ENCODE measurements around the gene CXCL11.
"Not testable (repeated sequence)": the region's sequence is repeated elsewhere in the genome, so short reads cannot be mapped to it uniquely, and the experiment has no call there.

The CXCL11 gene

GRCh38 chr4:76000279-76000678 lies 35.6 kb downstream of the CXCL11 start:
- FAIRE-seq, result no peak

GRCh38 chr4:75998525-75999147 lies 37.2 kb downstream of the CXCL11 start:
- FAIRE-seq, result not testable (repeated sequence)

GRCh38 chr4:75997946-75998345 lies 37.9 kb downstream of the CXCL11 start:
- no peak for FAIRE-seq

GRCh38 chr4:75997081-75997480 lies 38.8 kb downstream of the CXCL11 start:
- no peak for FAIRE-seq

- FAIRE-seq, result peak; percentile 89
Measured at GRCh38 chr4:75995727-75996126, 40.1 kb downstream of the CXCL11 start.

- no peak for FAIRE-seq
Measured at GRCh38 chr4:75992462-75992861, 43.4 kb downstream of the CXCL11 start.

GRCh38 chr4:75989846-75990528 lies 45.9 kb downstream of the CXCL11 start:
- FAIRE-seq, result no peak

GRCh38 chr4:75985116-75985515 lies 50.8 kb downstream of the CXCL11 start:
- no peak for FAIRE-seq
